GM12878 (cell line): Measurements from ENCODE around the gene FNIP1.

ENCODE experiments used
- CTCF ChIP-seq, 3 experiments: IDR thresholded peaks in 2 of 3; conservative IDR thresholded peaks in 1 of 3; 2 replicates each; pipeline ENCODE4 v1.5.1; 2011; ENCODE audit warnings: low read depth in 3 of 3, low read length in 3 of 3, mild to moderate bottlenecking in 3 of 3, control low read depth in 2 of 3, moderate library complexity in 2 of 3, inconsistent platforms in 1 of 3, mixed read lengths in 1 of 3; ENCODE audit not compliant: control insufficient read depth in 2 of 3, insufficient read depth in 1 of 3; ENCODE audit errors: extremely low read depth in 1 of 3
- SP1 ChIP-seq: IDR thresholded peaks from one replicate; pipeline ENCODE4 v1.6.1; 2011; ENCODE audit warnings: low read depth, low read length
- TF ChIP-seq, protein P1 (sequence below): IDR thresholded peaks from 2 replicates; pipeline ENCODE4 v1.6.1; 2012; ENCODE audit warnings: low read depth, low read length, improper control_type of control experiment

- no peak for TF ChIP-seq CTCF (IDR thresholded peaks at IDR 0.05 in 2 of 3, conservative IDR thresholded peaks at IDR 0.05 in 1 of 3; ENCODE audit: control insufficient read depth in 2 of 3, extremely low read depth in 1 of 3, insufficient read depth in 1 of 3, low read depth in 3 of 3, low read length in 3 of 3)
- TF ChIP-seq SP1, result no peak
- TF ChIP-seq, protein P1, sequence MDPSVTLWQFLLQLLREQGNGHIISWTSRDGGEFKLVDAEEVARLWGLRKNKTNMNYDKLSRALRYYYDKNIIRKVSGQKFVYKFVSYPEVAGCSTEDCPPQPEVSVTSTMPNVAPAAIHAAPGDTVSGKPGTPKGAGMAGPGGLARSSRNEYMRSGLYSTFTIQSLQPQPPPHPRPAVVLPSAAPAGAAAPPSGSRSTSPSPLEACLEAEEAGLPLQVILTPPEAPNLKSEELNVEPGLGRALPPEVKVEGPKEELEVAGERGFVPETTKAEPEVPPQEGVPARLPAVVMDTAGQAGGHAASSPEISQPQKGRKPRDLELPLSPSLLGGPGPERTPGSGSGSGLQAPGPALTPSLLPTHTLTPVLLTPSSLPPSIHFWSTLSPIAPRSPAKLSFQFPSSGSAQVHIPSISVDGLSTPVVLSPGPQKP, result no peak
Observed at GRCh38 chr5:131791866-131792265, 5.0 kb downstream of the FNIP1 start.
